ENCODE measurements around the gene PLAAT2.

GRCh38 chr11:63518548-63518947, 44.6 kb downstream of the PLAAT2 start:
- TF ChIP-seq POLR2A (IDR thresholded peaks at IDR 0.05) (no peak), CTCF (IDR thresholded peaks at IDR 0.05) (no peak), POLR2AphosphoS5 (IDR thresholded peaks at IDR 0.05) (no peak)
